IMR-90 (cell line): ENCODE data around the gene PLEKHS1. TPM values are rescaled to one million over a fixed set of nuclear protein-coding genes. Genes with fewer than 3 reads are reported as not detected.

Source experiments
- ATAC-seq: fragments of 200-7000 bp; cut with Tn5 transposase; 2 replicates; pipeline ENCODE4 v1.9.1; 2020; ENCODE audit warnings: low read depth, mild to moderate bottlenecking, moderate library complexity
- BruUV-seq: library from RNA; stranded (reverse); fragments of 400-500 nt; replicated peaks from 2 replicates; lab custom pipeline; 2021; lab: Mats Ljungman, UMichigan
- CTCF ChIA-PET: fragments of 300-600 bp; formaldehyde crosslinking; extraction: SDS; loops from one replicate; lab custom pipeline; 2021; ENCODE audit warnings: antibody characterized with exemption; lab: Yijun Ruan, JAX
- POLR2A ChIA-PET: fragments of 300-600 bp; sonication (Branson Sonifier 250); formaldehyde crosslinking; loops from one replicate; lab custom pipeline; 2022; ENCODE audit warnings: antibody characterized with exemption; ENCODE audit not compliant: unreplicated experiment; lab: Charles Lee
- DNase-seq: peaks from one replicate; pipeline ENCODE4 v3.0.0; 2013
- H2AFZ ChIP-seq: replicated peaks from 2 replicates; pipeline ENCODE3; 2013; ENCODE audit warnings: low read length, mild to moderate bottlenecking; ENCODE audit not compliant: poor library complexity
- H2AK5ac ChIP-seq: 2 replicates; pipeline ENCODE4 v1.6.1; 2013; ENCODE audit warnings: low read depth, low read length, inconsistent platforms
- H2AK9ac ChIP-seq: replicated peaks from 2 replicates; pipeline ENCODE3; 2013; ENCODE audit warnings: mild to moderate bottlenecking, low read depth, low read length, moderate library complexity; ENCODE audit not compliant: poor library complexity
- H2BK120ac ChIP-seq: 2 replicates; pipeline ENCODE4 v1.6.1; 2013; ENCODE audit warnings: low read depth, low read length, inconsistent platforms
- H2BK15ac ChIP-seq: 3 replicates; pipeline ENCODE4 v1.6.1; 2013; ENCODE audit warnings: low read depth, low read length, inconsistent platforms
- H2BK20ac ChIP-seq: 2 replicates; pipeline ENCODE4 v1.6.1; 2013; ENCODE audit warnings: low read depth, mild to moderate bottlenecking, inconsistent platforms, low read length, moderate library complexity
- H2BK5ac ChIP-seq: 2 replicates; pipeline ENCODE4 v1.6.1; 2013; ENCODE audit warnings: mild to moderate bottlenecking, low read depth, low read length, inconsistent platforms; ENCODE audit not compliant: poor library complexity, severe bottlenecking
- H3K14ac ChIP-seq: replicated peaks from 2 replicates; pipeline ENCODE4 v1.6.1; 2013; ENCODE audit warnings: low read depth, low read length, inconsistent platforms
- H3K18ac ChIP-seq: 2 replicates; pipeline ENCODE4 v1.6.1; 2013; ENCODE audit warnings: low read depth, low read length, control low read depth
- H3K23ac ChIP-seq: 2 replicates; pipeline ENCODE4 v1.6.1; 2013; ENCODE audit warnings: low read depth, low read length, inconsistent platforms
- H3K27ac ChIP-seq: 2 replicates; pipeline ENCODE4 v1.5.1; 2013; ENCODE audit warnings: mild to moderate bottlenecking, control low read depth, low read length; ENCODE audit not compliant: insufficient read depth
- H3K27me3 ChIP-seq: 2 replicates; pipeline ENCODE4 v1.6.1; 2013; ENCODE audit warnings: low read length; ENCODE audit not compliant: control insufficient read depth, insufficient read depth
- H3K36me3 ChIP-seq: 2 replicates; pipeline ENCODE4 v1.6.1; 2013; ENCODE audit warnings: low read length, mixed read lengths; ENCODE audit not compliant: control insufficient read depth, insufficient read depth
- H3K4ac ChIP-seq: 2 replicates; pipeline ENCODE4 v1.6.1; 2013; ENCODE audit warnings: low read depth, low read length, inconsistent platforms
- H3K4me1 ChIP-seq: 2 replicates; pipeline ENCODE4 v1.6.1; 2013; ENCODE audit warnings: low read length, mixed read lengths; ENCODE audit not compliant: control insufficient read depth, insufficient read depth
- H3K4me2 ChIP-seq: 2 replicates; pipeline ENCODE4 v1.6.1; 2013; ENCODE audit warnings: low read depth, mild to moderate bottlenecking, control low read depth, low read length, moderate library complexity
- H3K4me3 ChIP-seq: 2 replicates; pipeline ENCODE4 v1.5.1; 2013; ENCODE audit warnings: low read depth, mild to moderate bottlenecking, control low read depth, low read length, moderate library complexity; ENCODE audit not compliant: insufficient read depth
- H3K56ac ChIP-seq: 2 replicates; pipeline ENCODE4 v1.6.1; 2013; ENCODE audit warnings: low read length, inconsistent platforms; ENCODE audit not compliant: insufficient read depth; ENCODE audit errors: extremely low read depth
- H3K79me1 ChIP-seq, 2 experiments: 2 replicates each; pipeline ENCODE4 v1.6.1; 2013; ENCODE audit warnings: low read length in 2 of 2, inconsistent platforms in 1 of 2, low read depth in 1 of 2
- H3K9ac ChIP-seq: 2 replicates; pipeline ENCODE4 v1.6.1; 2013; ENCODE audit warnings: low read depth, low read length, control low read depth
- H3K9me1 ChIP-seq: 2 replicates; pipeline ENCODE4 v1.6.1; 2013; ENCODE audit warnings: low read length, inconsistent platforms; ENCODE audit not compliant: insufficient read depth
- H3K9me3 ChIP-seq: 2 replicates; pipeline ENCODE4 v1.6.1; 2013; ENCODE audit warnings: low read length; ENCODE audit not compliant: control insufficient read depth, insufficient read depth
- H4K20me1 ChIP-seq: 2 replicates; pipeline ENCODE4 v1.6.1; 2013; ENCODE audit warnings: low read length, inconsistent platforms; ENCODE audit not compliant: insufficient read depth
- H4K5ac ChIP-seq: 2 replicates; pipeline ENCODE4 v1.6.1; 2013; ENCODE audit warnings: mild to moderate bottlenecking, low read depth, low read length, control low read depth
- H4K8ac ChIP-seq, 2 experiments: 2 replicates each; pipeline ENCODE4 v1.6.1; 2013; ENCODE audit warnings: low read depth in 2 of 2, low read length in 2 of 2, control low read depth in 1 of 2, inconsistent platforms in 1 of 2
- H4K91ac ChIP-seq: 2 replicates; pipeline ENCODE4 v1.6.1; 2013; ENCODE audit warnings: low read depth, low read length, inconsistent platforms; ENCODE audit not compliant: insufficient read depth
- CHD1 ChIP-seq: IDR thresholded peaks from 2 replicates; pipeline ENCODE4 v1.6.1; 2012; ENCODE audit warnings: low read depth, low read length, improper control_type of control experiment
- MAFK ChIP-seq: IDR thresholded peaks from 2 replicates; pipeline ENCODE4 v1.6.1; 2012; ENCODE audit warnings: low read depth, low read length, improper control_type of control experiment
- MAZ ChIP-seq: IDR thresholded peaks from 2 replicates; pipeline ENCODE4 v1.6.1; 2012; ENCODE audit warnings: low read depth, mild to moderate bottlenecking, low read length, improper control_type of control experiment, moderate library complexity, borderline replicate concordance
- POLR2A ChIP-seq: IDR thresholded peaks from 2 replicates; pipeline ENCODE4 v1.6.1; 2012; ENCODE audit warnings: mild to moderate bottlenecking, low read depth, low read length
- RAD21 ChIP-seq: IDR thresholded peaks from 2 replicates; pipeline ENCODE4 v1.6.1; 2012; ENCODE audit warnings: low read length, improper control_type of control experiment
- WGBS, 2 experiments: methylation state at CpG; one replicate each; pipeline versions ENCODE4 v1.1.5 to v1.1.7; 2013; ENCODE audit warnings: missing lambda C conversion rate in 2 of 2; ENCODE audit not compliant: insufficient read length in 1 of 2; ENCODE audit errors: extremely low coverage in 2 of 2; 5-methylcytosine and 5-hydroxymethylcytosine counted together
- dilution Hi-C: fragments of 300-500 bp; cut with HindIII; formaldehyde crosslinking; loops from one replicate; pipeline ENCODE4 v1.14.3; 2018; ENCODE audit warnings: low sequenced_read_pairs; ENCODE audit not compliant: unreplicated experiment
- in situ Hi-C: fragments of 300-500 bp; cut with MboI; formaldehyde crosslinking; loops from 3 replicates; pipeline ENCODE4 v1.14.3; 2019; ENCODE audit warnings: low sequenced_read_pairs, inconsistent platforms, mixed read lengths
- intact Hi-C: fragments of 100-400 bp; cut with micrococcal nuclease; formaldehyde crosslinking; loops from 2 replicates; pipeline ENCODE4 v1.10.0; 2022
- polyA plus RNA-seq, 3 experiments: library from polyadenylated mRNA; depleted of rRNA; stranded (reverse); fragments of >200 nt; gene quantifications; 2 replicates each; pipeline ENCODE4 v1.2.3, GENCODE V29; 2012; ENCODE audit warnings: low replicate concordance in 1 of 3
- total RNA-seq: library from RNA; depleted of rRNA; stranded (reverse); fragments of >200 nt; gene quantifications from 2 replicates; pipeline ENCODE4 v1.2.3, GENCODE V29; 2012

Gene PLEKHS1
- total and polyA plus RNA-seq, 2 of the 4 experiments (the other 2 are of a cell fraction) = not detected

- no peak overlapping the region for H4K8ac ChIP-seq
- intact Hi-C loops = no loop called here
- no peak overlapping the region for H3K14ac ChIP-seq
- H3K23ac ChIP-seq = no peak overlapping the region
- no peaks in the 10 kb centered on the region for H3K9me3 ChIP-seq
- CTCF ChIA-PET = interaction anchor here (1.4 kb wide), 1 partner anchor 13 kb away, joined by 4 read pairs; the partner anchor contains the start of gene PLEKHS1
- no peak overlapping the region for H3K4me3 ChIP-seq
- H2AK9ac ChIP-seq = no peak overlapping the region
- no peak overlapping the region for H4K5ac ChIP-seq
- H2AFZ ChIP-seq = no peak overlapping the region
- no peak overlapping the region for H3K9ac ChIP-seq
- H3K4ac ChIP-seq = no peak overlapping the region
- WGBS, 2 experiments = no CpG with 5 or more reads among the region's 4 CpGs
- H2BK15ac ChIP-seq = no peak overlapping the region
- H3K79me1 ChIP-seq = no peaks in the 10 kb centered on the region
- ATAC-seq = no peak
- TF ChIP-seq RAD21 (no peak), CHD1 (no peak), POLR2A (no peak), MAZ (no peak), MAFK (no peak)
- H4K91ac ChIP-seq = no peak overlapping the region
- H3K56ac ChIP-seq = no peak overlapping the region
- H4K20me1 ChIP-seq = no peaks in the 10 kb centered on the region
- H3K27me3 ChIP-seq = peaks cover 1% of the 10 kb centered on the region; the same call in 1 of the 2 replicates
- H3K18ac ChIP-seq = no peak overlapping the region
- no peak overlapping the region for H2BK20ac ChIP-seq
- dilution Hi-C loops = no loop called here
- no peak overlapping the region for H2BK120ac ChIP-seq
- H2AK5ac ChIP-seq = no peak overlapping the region
- no peaks in the 10 kb centered on the region for H3K4me1 ChIP-seq
- POLR2A ChIA-PET = no interaction called here
- no peak overlapping the region for H3K4me2 ChIP-seq
- in situ Hi-C loops = no loop called here
- H3K9me1 ChIP-seq = no peaks in the 10 kb centered on the region
- BruUV-seq = no TSS peak
- no peaks in the 10 kb centered on the region for H3K36me3 ChIP-seq
- DNase-seq = no peak
- H2BK5ac ChIP-seq = no peak overlapping the region
- H3K27ac ChIP-seq = no peak overlapping the region
These were observed 12.5 kb upstream of the PLEKHS1 start for GRCh38 chr10:113739031-113739430.
